HL-60 (cell line): ENCODE results near the gene CLIC4.

Source experiments
- CTCF ChIP-seq: IDR thresholded peaks from one replicate; pipeline ENCODE4 v1.5.1; 2011; ENCODE audit warnings: low read length, control low read depth, inconsistent platforms; ENCODE audit not compliant: insufficient read depth
- POLR2AphosphoS5 ChIP-seq: IDR thresholded peaks from 2 replicates; pipeline ENCODE4 v1.6.1; 2012; ENCODE audit warnings: low read depth
- SPI1 ChIP-seq: IDR thresholded peaks from 2 replicates; pipeline ENCODE4 v1.6.1; 2012; ENCODE audit warnings: low read depth, mild to moderate bottlenecking, borderline replicate concordance
- TF ChIP-seq, protein P1 (sequence below): IDR thresholded peaks from 2 replicates; pipeline ENCODE4 v1.6.1; 2012; ENCODE audit warnings: low read depth; ENCODE audit not compliant: insufficient replicate concordance

- no peak for TF ChIP-seq POLR2AphosphoS5
- no peak for TF ChIP-seq CTCF
- TF ChIP-seq, protein P1, sequence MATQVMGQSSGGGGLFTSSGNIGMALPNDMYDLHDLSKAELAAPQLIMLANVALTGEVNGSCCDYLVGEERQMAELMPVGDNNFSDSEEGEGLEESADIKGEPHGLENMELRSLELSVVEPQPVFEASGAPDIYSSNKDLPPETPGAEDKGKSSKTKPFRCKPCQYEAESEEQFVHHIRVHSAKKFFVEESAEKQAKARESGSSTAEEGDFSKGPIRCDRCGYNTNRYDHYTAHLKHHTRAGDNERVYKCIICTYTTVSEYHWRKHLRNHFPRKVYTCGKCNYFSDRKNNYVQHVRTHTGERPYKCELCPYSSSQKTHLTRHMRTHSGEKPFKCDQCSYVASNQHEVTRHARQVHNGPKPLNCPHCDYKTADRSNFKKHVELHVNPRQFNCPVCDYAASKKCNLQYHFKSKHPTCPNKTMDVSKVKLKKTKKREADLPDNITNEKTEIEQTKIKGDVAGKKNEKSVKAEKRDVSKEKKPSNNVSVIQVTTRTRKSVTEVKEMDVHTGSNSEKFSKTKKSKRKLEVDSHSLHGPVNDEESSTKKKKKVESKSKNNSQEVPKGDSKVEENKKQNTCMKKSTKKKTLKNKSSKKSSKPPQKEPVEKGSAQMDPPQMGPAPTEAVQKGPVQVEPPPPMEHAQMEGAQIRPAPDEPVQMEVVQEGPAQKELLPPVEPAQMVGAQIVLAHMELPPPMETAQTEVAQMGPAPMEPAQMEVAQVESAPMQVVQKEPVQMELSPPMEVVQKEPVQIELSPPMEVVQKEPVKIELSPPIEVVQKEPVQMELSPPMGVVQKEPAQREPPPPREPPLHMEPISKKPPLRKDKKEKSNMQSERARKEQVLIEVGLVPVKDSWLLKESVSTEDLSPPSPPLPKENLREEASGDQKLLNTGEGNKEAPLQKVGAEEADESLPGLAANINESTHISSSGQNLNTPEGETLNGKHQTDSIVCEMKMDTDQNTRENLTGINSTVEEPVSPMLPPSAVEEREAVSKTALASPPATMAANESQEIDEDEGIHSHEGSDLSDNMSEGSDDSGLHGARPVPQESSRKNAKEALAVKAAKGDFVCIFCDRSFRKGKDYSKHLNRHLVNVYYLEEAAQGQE: no peak
- no peak for TF ChIP-seq SPI1
Observed at GRCh38 chr1:24865168-24865567, 119.9 kb downstream of the CLIC4 start.
